Osteoblast (primary cell): ENCODE results near the gene CNOT8. TPM values are rescaled to one million over a fixed set of nuclear protein-coding genes. Genes with fewer than 3 reads are reported as not detected.
"Not testable (repeated sequence)": the region's sequence is repeated elsewhere in the genome, so short reads cannot be mapped to it uniquely, and the experiment has no call there.

Experiments used
- DNase-seq: peaks from one replicate; pipeline ENCODE4 v3.0.0; 2011; ENCODE audit warnings: low spot score, mixed read lengths; ENCODE audit not compliant: insufficient read length; ENCODE audit errors: missing footprints
- H2AFZ ChIP-seq: 2 replicates; pipeline ENCODE4 v1.6.0; 2011; ENCODE audit warnings: mild to moderate bottlenecking, low read length
- H3K27ac ChIP-seq: 2 replicates; pipeline ENCODE4 v1.5.1; 2011; ENCODE audit warnings: mild to moderate bottlenecking, low read depth, low read length, moderate library complexity
- H3K27me3 ChIP-seq: 2 replicates; pipeline ENCODE4 v1.6.0; 2012; ENCODE audit warnings: mild to moderate bottlenecking, control low read depth, inconsistent platforms, low read length, moderate library complexity; ENCODE audit not compliant: insufficient read depth
- H3K36me3 ChIP-seq: 2 replicates; pipeline ENCODE4 v1.5.1; 2011; ENCODE audit warnings: mild to moderate bottlenecking, low read length, control low read depth, moderate library complexity; ENCODE audit not compliant: insufficient read depth
- H3K4me1 ChIP-seq: 2 replicates; pipeline ENCODE4 v1.5.1; 2011; ENCODE audit warnings: mild to moderate bottlenecking, low read length, control low read depth, moderate library complexity; ENCODE audit not compliant: insufficient read depth
- H3K4me2 ChIP-seq: 2 replicates; pipeline ENCODE4 v1.6.0; 2011; ENCODE audit warnings: mild to moderate bottlenecking, low read length; ENCODE audit not compliant: insufficient read depth
- H3K4me3 ChIP-seq: fragments of 200-600 bp; sonication (generic); 3 replicates; pipeline ENCODE4 v1.5.1; 2012; ENCODE audit warnings: mild to moderate bottlenecking, low read length, inconsistent platforms; ENCODE audit not compliant: insufficient read depth
- H3K79me2 ChIP-seq: 2 replicates; pipeline ENCODE4 v1.6.0; 2012; ENCODE audit warnings: mild to moderate bottlenecking, low read length, control low read depth, inconsistent platforms; ENCODE audit not compliant: insufficient read depth
- H3K9me3 ChIP-seq: 2 replicates; pipeline ENCODE4 v1.5.1; 2011; ENCODE audit warnings: low read depth, low read length, control low read depth
- H4K20me1 ChIP-seq: 2 replicates; pipeline ENCODE4 v1.6.0; 2012; ENCODE audit warnings: mild to moderate bottlenecking, low read length, control low read depth; ENCODE audit not compliant: insufficient read depth
- CTCF ChIP-seq: IDR thresholded peaks from 2 replicates; pipeline ENCODE4 v1.5.1; 2011; ENCODE audit warnings: mild to moderate bottlenecking, low read depth, low read length, moderate library complexity; ENCODE audit errors: extremely low read depth
- total RNA-seq: library from RNA; depleted of rRNA; stranded (reverse); fragments of >200 nt; gene quantifications from 2 replicates; pipeline ENCODE4 v1.2.3, GENCODE V29; 2012

CNOT8 gene
- total RNA-seq, 1 donor = 55.7 TPM

- DNase-seq = no peak
- H3K79me2 ChIP-seq = peaks cover 16% of the 10 kb centered on the region
- H3K27ac ChIP-seq = no peak overlapping the region
- H4K20me1 ChIP-seq = peaks cover 3% of the 10 kb centered on the region
- no peak overlapping the region for H3K4me3 ChIP-seq
- no peak overlapping the region for H3K4me2 ChIP-seq
- peaks cover 78% of the 10 kb centered on the region for H3K36me3 ChIP-seq
- H3K4me1 ChIP-seq = no peaks in the 10 kb centered on the region
- H2AFZ ChIP-seq = no peak overlapping the region
- no peaks in the 10 kb centered on the region for H3K27me3 ChIP-seq
- H3K9me3 ChIP-seq = no peaks in the 10 kb centered on the region
- TF ChIP-seq CTCF = no peak
Measured at GRCh38 chr5:154817815-154818214, 40.6 kb upstream of the CNOT8 start.

- TF ChIP-seq CTCF = no peak
Measured at GRCh38 chr5:154818471-154819116, 39.8 kb upstream of the CNOT8 start.

DNA sequence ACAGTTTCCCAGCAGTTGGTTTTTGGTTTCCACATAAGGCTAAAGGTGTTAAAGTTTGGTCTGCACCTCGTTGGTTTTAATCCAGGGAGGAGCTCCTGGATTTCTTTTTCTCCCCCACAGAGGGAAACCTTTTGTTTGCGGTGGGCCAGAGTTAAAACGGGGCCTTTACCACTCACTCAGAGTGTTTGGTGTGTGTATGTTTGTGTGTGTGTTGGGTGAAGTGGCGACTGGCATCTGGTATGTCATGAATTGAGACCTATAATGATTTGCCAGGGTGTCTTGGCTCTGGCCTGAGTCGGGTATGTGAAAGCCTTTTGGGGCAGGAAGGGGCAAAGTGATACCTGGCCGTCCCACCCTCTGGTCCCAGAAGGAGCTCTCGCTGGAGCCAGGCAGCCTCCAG lies 38.9 kb upstream of the CNOT8 start:
- Histone ChIP-seq H3K36me3 (peaks cover 75% of the 10 kb centered on the region), H3K4me2 (no peak overlapping the region), H3K4me3 (no peak overlapping the region), H2AFZ (no peak overlapping the region), H3K4me1 (no peaks in the 10 kb centered on the region), H3K27ac (no peak overlapping the region), H3K9me3 (no peaks in the 10 kb centered on the region), H3K27me3 (no peaks in the 10 kb centered on the region), H3K79me2 (peaks cover 5% of the 10 kb centered on the region), H4K20me1 (no peaks in the 10 kb centered on the region)
- TF ChIP-seq CTCF = no peak
- no peak for DNase-seq

More at GRCh38 chr5:154818471-154819116, 39.8 kb upstream of the CNOT8 start:
- Histone ChIP-seq H3K9me3 (no peaks in the 10 kb centered on the region), H3K4me2 (no peak overlapping the region), H3K4me1 (no peaks in the 10 kb centered on the region), H2AFZ (no peak overlapping the region), H4K20me1 (no peaks in the 10 kb centered on the region), H3K27ac (no peak overlapping the region), H3K4me3 (no peak overlapping the region), H3K79me2 (peaks cover 9% of the 10 kb centered on the region), H3K27me3 (no peaks in the 10 kb centered on the region), H3K36me3 (peaks cover 76% of the 10 kb centered on the region)
- no peak for DNase-seq

DNA sequence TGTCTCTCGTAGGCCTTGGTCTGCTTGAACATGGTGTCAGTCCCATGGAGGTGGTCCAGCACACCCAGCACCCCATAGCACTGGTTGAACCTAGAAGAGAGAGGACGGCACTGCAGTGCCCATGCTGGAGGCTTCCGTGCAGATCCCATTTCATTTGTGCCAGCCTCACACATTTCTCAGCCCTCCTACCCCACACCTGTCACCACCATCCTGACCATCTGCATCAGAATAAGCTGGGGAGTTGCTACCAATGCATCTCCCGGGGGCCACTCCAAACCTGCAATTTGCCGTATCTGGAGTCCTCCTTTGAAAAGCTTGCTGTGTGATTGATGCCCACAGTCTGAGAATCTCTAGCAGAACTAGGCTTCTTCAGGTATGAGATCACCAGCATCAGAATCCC lies 38.0 kb upstream of the CNOT8 start:
- Histone ChIP-seq H3K36me3 (peaks cover 70% of the 10 kb centered on the region), H3K27me3 (no peaks in the 10 kb centered on the region), H3K4me3 (no peak overlapping the region), H3K4me2 (no peak overlapping the region), H3K4me1 (no peaks in the 10 kb centered on the region), H3K9me3 (no peaks in the 10 kb centered on the region), H4K20me1 (no peaks in the 10 kb centered on the region), H2AFZ (no peak overlapping the region), H3K27ac (no peak overlapping the region), H3K79me2 (no peaks in the 10 kb centered on the region)
- TF ChIP-seq CTCF = no peak
- DNase-seq = no peak

GRCh38 chr5:154822896-154823295 lies 35.5 kb upstream of the CNOT8 start:
- not testable (repeated sequence) for H3K4me3 ChIP-seq, DNase-seq, H3K79me2 ChIP-seq, H4K20me1 ChIP-seq, H3K27ac ChIP-seq, H3K4me2 ChIP-seq, H2AFZ ChIP-seq, H3K9me3 ChIP-seq, H3K27me3 ChIP-seq, H3K4me1 ChIP-seq
- peaks cover 44% of the 10 kb centered on the region for H3K36me3 ChIP-seq
